Activated naive CD4-positive, alpha-beta T cell treated with anti-CD3 and anti-CD28 coated beads, Interleukin-2, amount 10 ng/mL, durations not matched to agents 7 days and 5 days (primary cell): ENCODE results near the gene CRB1.

Experiments
- CTCF ChIA-PET: fragments of 350-600 bp; sonication (Branson Sonifier 250); formaldehyde crosslinking; loops from one replicate; lab custom pipeline; 2021; ENCODE audit warnings: antibody characterized with exemption; lab: Charles Lee
- DNase-seq: peaks from one replicate; pipeline ENCODE4 v3.0.0-alpha.2; 2020
- H3K27ac Mint-ChIP-seq: one replicate; pipeline ENCODE4 v1.8.0; 2021; ENCODE audit warnings: mild to moderate bottlenecking, moderate library complexity, mixed read lengths
- H3K27me3 Mint-ChIP-seq: one replicate; pipeline ENCODE4 v1.8.0; 2021; ENCODE audit warnings: mild to moderate bottlenecking, mixed read lengths
- H3K36me3 Mint-ChIP-seq: one replicate; pipeline ENCODE4 v1.8.0; 2021; ENCODE audit warnings: mixed read lengths
- H3K4me1 Mint-ChIP-seq: one replicate; pipeline ENCODE4 v1.8.0; 2021; ENCODE audit warnings: mixed read lengths
- H3K4me3 Mint-ChIP-seq: one replicate; pipeline ENCODE4 v1.8.0; 2021; ENCODE audit warnings: mild to moderate bottlenecking, moderate library complexity, mixed read lengths
- H3K9me3 Mint-ChIP-seq: one replicate; pipeline ENCODE4 v1.8.0; 2021; ENCODE audit warnings: mixed read lengths

The CRB1 gene

DNA sequence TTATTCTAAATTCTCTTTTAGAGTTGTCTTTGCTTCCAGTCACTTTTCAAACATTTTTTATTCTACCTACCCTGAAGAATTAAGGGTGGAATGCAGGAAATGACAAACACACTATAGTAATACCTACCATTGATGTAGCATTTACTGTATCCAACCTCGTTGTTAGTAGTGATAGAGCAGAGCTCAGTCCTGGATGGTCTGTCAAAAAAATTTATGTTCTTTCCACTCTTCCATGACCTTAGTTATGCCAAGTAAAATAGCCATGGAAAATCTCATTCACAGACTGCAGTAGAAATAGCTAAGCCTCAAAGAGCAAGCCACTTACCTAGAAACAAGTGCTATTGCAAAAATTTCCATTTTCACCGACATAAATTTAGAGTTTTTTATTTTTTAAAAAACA is 74.6 kb downstream of the CRB1 start:
- Mint-ChIP-seq H3K4me3 (no peak overlapping the region), H3K4me1 (peaks cover 7% of the 10 kb centered on the region), H3K9me3 (no peaks in the 10 kb centered on the region), H3K27me3 (no peaks in the 10 kb centered on the region), H3K27ac (no peak overlapping the region), H3K36me3 (no peaks in the 10 kb centered on the region)
- CTCF ChIA-PET, result no interaction called here
- DNase-seq, result no peak

DNA sequence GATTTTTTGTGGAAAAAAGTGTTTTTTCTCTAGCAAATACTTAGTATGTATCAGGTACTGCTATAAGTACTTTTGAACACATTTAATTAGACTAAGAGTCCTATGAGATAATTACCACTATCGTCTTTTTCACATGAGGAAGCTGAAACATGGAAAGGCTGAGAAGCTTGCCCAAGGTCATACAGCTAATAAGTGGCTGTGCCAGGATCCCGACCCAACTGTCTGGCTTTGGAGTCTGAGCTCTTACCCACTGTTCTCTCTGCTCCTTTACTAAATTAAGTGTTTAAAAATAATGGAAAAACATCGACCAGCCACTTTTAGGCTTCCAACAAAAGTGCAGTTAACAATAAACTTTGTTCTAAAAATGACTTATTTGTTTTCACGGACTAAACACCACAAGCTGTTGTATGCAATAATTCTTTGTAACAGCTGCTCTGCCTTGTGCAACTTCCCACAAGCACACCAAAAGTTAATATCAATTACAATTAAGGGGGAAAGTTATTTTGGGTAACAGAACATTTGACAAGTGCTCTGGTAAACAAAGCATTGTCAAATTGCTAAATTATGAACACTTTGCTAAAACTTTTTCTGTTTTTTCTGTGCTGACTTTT is 75.7 kb downstream of the CRB1 start:
- Mint-ChIP-seq H3K4me3 (no peak overlapping the region), H3K4me1 (peaks cover 7% of the 10 kb centered on the region), H3K27me3 (no peaks in the 10 kb centered on the region), H3K36me3 (no peaks in the 10 kb centered on the region), H3K27ac (no peak overlapping the region), H3K9me3 (no peaks in the 10 kb centered on the region)
- no peak for DNase-seq
- CTCF ChIA-PET, result interaction anchor here (0.5 to 1.8 kb wide), 4 partner anchors 13 to 199 kb away, joined by 3 to 7 read pairs (median 4); no protein-coding TSS in a partner anchor

DNA sequence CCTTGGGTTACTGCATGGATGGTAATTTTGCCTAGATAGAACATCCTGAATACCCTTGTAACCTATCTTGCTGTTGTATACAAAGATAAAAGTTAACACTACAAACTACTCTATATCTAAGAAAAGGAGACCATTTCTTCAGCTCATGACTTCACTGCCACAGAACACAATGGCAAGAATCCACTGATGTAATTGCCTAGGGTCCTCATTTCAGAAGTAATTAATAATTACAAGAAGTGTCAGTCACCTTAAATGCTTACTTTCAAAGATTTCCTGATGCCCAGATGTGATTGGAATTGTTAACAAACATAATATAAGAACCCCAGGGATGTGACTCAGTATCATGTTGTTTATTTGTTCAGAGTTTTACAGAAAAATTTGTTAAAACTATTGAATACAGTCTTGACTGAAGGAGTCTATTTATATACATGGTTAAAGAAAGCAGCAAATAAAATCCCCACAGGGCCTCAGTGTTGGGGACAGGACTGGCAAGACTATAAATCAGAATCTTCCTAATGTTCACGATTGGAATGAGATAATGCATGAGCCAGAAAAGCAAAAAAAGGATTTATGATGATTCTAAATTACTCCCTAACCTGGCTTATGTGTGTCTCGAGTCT is 83.9 kb downstream of the CRB1 start:
- Mint-ChIP-seq H3K4me3 (no peak overlapping the region), H3K9me3 (no peaks in the 10 kb centered on the region), H3K27ac (no peak overlapping the region), H3K36me3 (no peaks in the 10 kb centered on the region), H3K27me3 (no peaks in the 10 kb centered on the region), H3K4me1 (no peaks in the 10 kb centered on the region)
- no peak for DNase-seq
- CTCF ChIA-PET, result no interaction called here

DNA sequence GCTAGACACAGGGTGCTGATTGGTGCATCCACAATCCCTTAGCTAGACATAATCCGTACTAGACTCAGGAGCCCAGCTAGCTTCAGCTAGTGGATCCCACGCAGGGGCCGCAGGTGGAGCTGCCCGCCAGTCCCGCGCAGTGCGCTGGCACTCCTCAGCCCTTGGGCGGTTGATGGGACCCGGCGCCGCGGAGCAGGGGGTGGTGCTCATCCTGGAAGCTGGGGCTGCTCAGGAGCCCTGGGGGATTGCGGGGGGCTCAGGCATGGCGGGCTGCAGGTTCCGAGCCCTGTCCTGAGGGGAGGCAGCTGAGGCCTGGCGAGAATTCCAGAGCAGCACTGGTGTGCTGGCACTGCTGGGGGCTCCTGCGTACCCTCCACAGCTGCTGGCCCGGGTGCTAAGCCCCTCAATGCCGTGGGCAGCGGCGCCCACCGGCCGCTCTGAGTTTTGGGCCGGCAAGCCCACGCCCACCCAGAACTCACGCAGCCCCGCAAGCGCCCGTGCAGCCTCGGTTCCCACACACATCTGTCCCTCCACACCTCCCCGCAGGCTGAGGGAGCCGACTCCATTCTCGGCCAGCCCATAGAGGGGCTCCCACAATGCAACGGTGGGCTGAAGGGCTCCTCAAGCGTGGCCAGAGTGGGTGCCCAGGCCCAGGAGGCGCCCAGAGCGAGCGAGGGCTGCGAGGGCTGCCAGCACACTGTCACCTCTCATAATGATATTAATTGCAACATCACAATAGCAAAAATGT is 87.4 kb downstream of the CRB1 start:
- no peaks in the 10 kb centered on the region for H3K36me3 Mint-ChIP-seq
- no peak overlapping the region for H3K27ac Mint-ChIP-seq
- no peaks in the 10 kb centered on the region for H3K27me3 Mint-ChIP-seq
- H3K4me3 Mint-ChIP-seq, result no peak overlapping the region
- no peak for DNase-seq
- H3K4me1 Mint-ChIP-seq, result no peaks in the 10 kb centered on the region
- CTCF ChIA-PET, result interaction anchor here (0.6 to 2.1 kb wide), 7 partner anchors 8 to 642 kb away, joined by 3 to 25 read pairs (median 7); no protein-coding TSS in a partner anchor
- H3K9me3 Mint-ChIP-seq, result no peaks in the 10 kb centered on the region

DNA sequence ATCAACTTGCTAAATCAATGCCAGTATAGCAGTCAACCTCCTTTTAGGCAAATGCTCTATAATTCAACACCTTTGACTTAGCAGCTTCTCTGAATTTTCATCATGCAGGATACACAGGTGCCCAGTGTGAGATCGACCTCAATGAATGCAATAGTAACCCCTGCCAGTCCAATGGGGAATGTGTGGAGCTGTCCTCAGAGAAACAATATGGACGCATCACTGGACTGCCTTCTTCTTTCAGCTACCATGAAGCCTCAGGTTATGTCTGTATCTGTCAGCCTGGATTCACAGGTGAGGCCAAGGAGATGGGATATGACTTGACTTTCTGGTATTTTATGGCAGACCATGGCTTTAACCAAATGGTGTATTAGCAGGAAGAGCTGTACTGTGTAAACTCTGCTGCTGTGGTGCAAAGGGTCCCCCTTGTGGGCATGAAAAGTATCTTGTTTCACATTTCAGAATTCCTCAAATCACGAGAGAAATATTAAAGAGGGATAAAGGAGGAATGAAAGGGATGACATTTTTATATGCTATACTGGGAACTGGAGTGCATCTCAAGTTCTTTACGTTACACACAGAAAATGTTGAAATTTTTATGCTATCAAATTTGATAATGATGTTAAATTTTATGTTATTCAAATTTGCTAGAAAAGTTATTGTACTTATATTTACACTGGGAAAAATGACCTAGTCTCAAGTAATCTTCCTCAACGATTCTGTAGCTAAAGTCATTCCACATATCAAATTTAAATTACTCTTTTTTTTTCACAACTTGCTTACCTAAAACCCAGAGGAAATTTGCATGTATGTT is 88.9 kb downstream of the CRB1 start:
- DNase-seq, result peak; percentile 50
- CTCF ChIA-PET, result interaction anchor here (0.6 to 2.2 kb wide), 17 partner anchors 9 to 1215 kb away, joined by 3 to 25 read pairs (median 5); no protein-coding TSS in a partner anchor
- H3K9me3 Mint-ChIP-seq, result no peaks in the 10 kb centered on the region
- no peak overlapping the region for H3K4me3 Mint-ChIP-seq
- H3K4me1 Mint-ChIP-seq, result no peaks in the 10 kb centered on the region
- no peak overlapping the region for H3K27ac Mint-ChIP-seq
- no peaks in the 10 kb centered on the region for H3K36me3 Mint-ChIP-seq
- no peaks in the 10 kb centered on the region for H3K27me3 Mint-ChIP-seq

DNA sequence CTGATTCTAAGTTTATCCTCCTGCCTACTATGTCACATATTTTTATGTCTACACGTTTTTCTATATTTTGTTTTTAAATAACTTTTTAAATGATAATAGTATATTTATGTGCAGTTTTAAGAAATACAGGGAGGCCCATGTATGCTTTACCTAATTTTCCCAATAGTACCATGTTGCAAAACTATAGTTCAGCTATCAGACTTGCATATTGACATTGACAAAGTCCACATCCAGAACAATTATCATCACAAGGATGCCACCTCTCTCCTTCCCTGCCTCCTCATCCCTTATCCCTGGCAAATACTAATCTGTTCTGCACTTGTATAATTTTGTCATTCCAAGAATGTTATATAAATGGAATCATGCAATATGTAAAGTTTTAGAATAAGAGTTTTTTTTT is 90.9 kb downstream of the CRB1 start:
- Mint-ChIP-seq H3K27me3 (no peaks in the 10 kb centered on the region), H3K36me3 (no peaks in the 10 kb centered on the region), H3K4me3 (no peak overlapping the region), H3K4me1 (no peaks in the 10 kb centered on the region), H3K9me3 (no peaks in the 10 kb centered on the region), H3K27ac (no peak overlapping the region)
- DNase-seq, result no peak
- CTCF ChIA-PET, result interaction anchor here (1.6 to 1.7 kb wide), 2 partner anchors 33 to 179 kb away, joined by 3 to 7 read pairs; no protein-coding TSS in a partner anchor

DNA sequence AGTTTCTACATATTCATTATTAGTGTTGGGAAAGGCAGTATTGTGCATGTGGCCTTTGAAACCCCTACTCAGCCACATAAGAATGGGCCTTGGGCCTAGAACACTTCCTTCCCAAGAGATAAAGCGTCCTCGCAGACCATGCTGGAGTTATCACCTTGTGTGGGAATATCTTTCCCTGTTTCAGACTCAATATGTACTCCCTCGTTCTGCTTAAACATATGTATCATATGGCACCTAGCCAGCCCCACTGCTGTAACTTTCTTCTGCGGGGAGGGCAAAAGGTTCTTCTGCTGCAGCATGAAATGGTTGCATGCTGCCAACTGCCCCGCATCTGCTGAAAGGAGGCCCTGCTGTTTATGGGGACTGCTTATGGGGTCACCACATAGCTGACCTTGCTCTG is 92.0 kb downstream of the CRB1 start:
- Mint-ChIP-seq H3K4me3 (no peak overlapping the region), H3K27ac (no peak overlapping the region), H3K36me3 (no peaks in the 10 kb centered on the region), H3K9me3 (no peaks in the 10 kb centered on the region), H3K27me3 (no peaks in the 10 kb centered on the region), H3K4me1 (no peaks in the 10 kb centered on the region)
- DNase-seq, result no peak
- CTCF ChIA-PET, result no interaction called here

DNA sequence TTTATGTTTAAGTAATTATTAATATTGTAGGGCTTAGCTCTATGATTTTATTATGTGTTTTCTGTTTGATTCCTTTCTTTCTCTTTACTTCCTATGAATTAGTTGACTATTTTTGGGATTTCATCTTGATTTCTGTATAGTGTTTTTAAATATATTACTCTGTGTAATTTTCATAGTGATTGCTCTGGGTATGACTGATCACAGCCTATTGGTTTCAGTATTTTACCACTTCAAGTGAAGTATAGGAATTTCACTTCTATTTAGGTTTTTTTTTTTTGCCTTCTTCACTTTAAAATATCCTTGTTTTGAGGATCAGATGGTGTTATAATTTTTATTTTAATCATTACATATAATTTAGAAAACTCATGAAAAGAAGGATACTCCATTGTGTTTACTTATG is 94.8 kb downstream of the CRB1 start:
- no peak overlapping the region for H3K27ac Mint-ChIP-seq
- H3K36me3 Mint-ChIP-seq, result no peaks in the 10 kb centered on the region
- H3K9me3 Mint-ChIP-seq, result no peaks in the 10 kb centered on the region
- H3K27me3 Mint-ChIP-seq, result no peaks in the 10 kb centered on the region
- no peaks in the 10 kb centered on the region for H3K4me1 Mint-ChIP-seq
- CTCF ChIA-PET, result no interaction called here
- DNase-seq, result no peak
- no peak overlapping the region for H3K4me3 Mint-ChIP-seq

DNA sequence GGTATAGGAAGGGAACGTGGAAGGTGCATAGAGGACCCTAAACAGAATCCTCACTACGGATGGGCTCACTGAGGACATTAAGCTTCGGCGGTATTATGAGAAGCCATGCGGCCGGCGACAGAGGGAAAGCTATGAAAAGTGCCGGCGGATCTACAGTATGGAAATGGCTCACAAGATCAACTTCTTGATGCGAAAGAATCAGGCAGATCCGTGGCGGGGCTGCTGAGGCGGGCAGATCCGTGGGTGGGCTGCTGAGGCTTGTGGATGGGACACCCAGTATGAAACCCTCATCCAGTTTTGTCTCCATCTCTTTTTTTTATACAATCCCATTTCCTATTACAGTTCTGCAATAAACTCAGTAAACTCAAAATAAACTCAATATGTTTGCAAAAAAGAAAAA is 95.8 kb downstream of the CRB1 start:
- CTCF ChIA-PET, result no interaction called here
- Mint-ChIP-seq H3K9me3 (no peaks in the 10 kb centered on the region), H3K27me3 (no peaks in the 10 kb centered on the region), H3K4me3 (no peak overlapping the region), H3K4me1 (no peaks in the 10 kb centered on the region), H3K27ac (no peak overlapping the region), H3K36me3 (no peaks in the 10 kb centered on the region)
- no peak for DNase-seq

DNA sequence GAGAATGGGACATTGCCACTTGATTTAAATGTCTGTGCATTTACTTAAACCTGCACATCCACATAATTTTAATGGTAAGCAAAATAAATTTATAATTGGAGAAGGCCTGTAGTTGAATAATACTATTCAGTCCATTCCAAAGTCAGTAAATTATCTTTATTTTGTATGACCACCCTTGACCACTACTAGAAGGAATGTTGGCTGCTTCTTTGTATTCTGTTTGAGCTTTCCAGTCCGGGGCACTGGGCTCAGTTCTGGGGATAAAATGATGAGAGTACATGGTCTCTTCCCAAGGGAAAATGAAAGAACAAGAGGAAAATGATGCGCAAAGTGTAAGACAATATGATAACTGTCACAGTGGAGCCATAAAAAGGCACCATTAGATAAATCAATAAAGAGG is 98.9 kb downstream of the CRB1 start:
- no peak overlapping the region for H3K4me3 Mint-ChIP-seq
- no peaks in the 10 kb centered on the region for H3K4me1 Mint-ChIP-seq
- H3K27ac Mint-ChIP-seq, result no peak overlapping the region
- DNase-seq, result no peak
- H3K36me3 Mint-ChIP-seq, result no peaks in the 10 kb centered on the region
- H3K27me3 Mint-ChIP-seq, result no peaks in the 10 kb centered on the region
- CTCF ChIA-PET, result no interaction called here
- no peaks in the 10 kb centered on the region for H3K9me3 Mint-ChIP-seq

DNA sequence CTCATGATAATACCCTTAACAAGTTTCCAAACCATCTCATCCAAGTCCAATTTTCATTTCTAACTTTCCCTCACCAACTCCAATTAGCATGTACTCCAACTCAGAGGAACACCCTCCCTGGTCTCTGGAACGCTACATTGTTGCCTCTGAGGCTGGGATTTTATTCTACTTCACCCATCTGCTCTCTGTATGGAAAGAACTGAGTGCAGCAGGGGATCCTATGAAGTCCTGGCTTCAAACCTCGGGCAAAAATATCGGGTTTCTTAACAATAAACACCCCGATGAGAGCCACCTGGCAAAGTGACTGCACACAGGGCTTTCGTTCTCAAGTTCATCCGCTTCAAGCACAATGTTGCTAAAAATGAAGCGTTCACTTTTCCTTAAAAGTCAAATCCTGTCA is 99.6 kb downstream of the CRB1 start:
- Mint-ChIP-seq H3K4me3 (no peak overlapping the region), H3K27me3 (no peaks in the 10 kb centered on the region), H3K27ac (no peak overlapping the region), H3K9me3 (no peaks in the 10 kb centered on the region), H3K36me3 (no peaks in the 10 kb centered on the region), H3K4me1 (no peaks in the 10 kb centered on the region)
- CTCF ChIA-PET, result no interaction called here
- no peak for DNase-seq

DNA sequence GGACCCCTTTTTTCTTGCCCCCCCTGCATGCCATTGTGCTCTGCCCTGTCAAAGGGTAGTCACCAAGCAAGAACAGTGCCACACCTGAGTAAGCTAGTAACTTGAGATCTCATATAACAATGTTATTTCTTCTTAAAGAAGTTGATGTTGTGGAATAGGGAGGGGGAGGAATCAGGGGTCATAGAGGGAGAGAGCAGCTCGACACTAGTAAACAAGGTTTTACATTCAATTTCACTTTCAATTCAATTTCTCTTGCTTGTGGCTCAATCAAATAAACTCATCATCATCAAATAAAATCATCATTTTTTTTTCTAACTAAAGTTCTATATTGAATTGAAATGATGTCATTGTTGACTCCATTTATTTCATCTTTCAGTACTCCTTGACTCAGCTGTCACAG is 106.4 kb downstream of the CRB1 start:
- DNase-seq, result no peak
- H3K27ac Mint-ChIP-seq, result no peak overlapping the region
- no peak overlapping the region for H3K4me3 Mint-ChIP-seq
- H3K36me3 Mint-ChIP-seq, result no peaks in the 10 kb centered on the region
- H3K27me3 Mint-ChIP-seq, result no peaks in the 10 kb centered on the region
- CTCF ChIA-PET, result no interaction called here
- no peaks in the 10 kb centered on the region for H3K4me1 Mint-ChIP-seq
- H3K9me3 Mint-ChIP-seq, result no peaks in the 10 kb centered on the region

DNA sequence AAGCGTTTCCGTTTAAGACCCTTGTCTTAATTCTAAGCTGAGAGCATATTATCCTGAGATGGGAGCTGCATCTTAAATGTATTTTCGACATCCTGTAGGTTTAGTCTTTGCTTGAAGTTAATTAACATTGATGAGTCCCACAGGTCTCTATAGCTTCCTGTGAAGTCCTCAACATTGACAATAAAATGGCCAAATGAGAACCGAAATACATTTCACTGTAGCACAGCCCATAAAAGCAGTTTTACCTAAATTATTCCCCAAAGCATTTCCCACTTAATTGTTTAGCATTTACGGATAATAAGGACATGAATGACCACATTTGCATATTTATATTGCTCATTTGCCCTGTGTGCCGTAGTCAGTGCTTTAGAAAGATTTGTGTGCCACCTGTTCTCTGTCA is 116.4 kb downstream of the CRB1 start:
- CTCF ChIA-PET, result interaction anchor here (1.0 to 1.5 kb wide), 3 partner anchors 16 to 204 kb away, joined by 3 to 4 read pairs (median 4); no protein-coding TSS in a partner anchor
- DNase-seq, result no peak

DNA sequence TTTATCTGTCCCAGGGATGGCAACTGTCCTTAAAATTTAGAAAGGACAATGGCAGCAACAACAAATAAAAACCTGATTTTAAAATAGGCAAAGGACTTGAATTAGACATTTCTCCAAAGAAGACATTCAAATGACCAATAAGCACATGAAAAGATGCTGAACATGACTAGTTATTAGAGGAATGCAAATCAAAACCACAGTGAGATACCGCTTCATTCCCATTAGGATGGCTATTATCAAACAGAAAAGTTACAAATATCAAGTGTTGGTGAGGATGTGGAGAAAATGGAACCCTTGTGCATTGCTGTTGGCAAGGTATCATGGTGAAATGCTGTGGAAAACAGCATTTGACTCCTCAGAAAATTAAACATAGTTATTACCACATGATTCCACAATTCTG is 120.7 kb downstream of the CRB1 start:
- Mint-ChIP-seq H3K36me3 (no peaks in the 10 kb centered on the region), H3K9me3 (no peaks in the 10 kb centered on the region), H3K27me3 (no peaks in the 10 kb centered on the region), H3K4me3 (no peak overlapping the region), H3K4me1 (peaks cover 26% of the 10 kb centered on the region), H3K27ac (no peak overlapping the region)
- CTCF ChIA-PET, result no interaction called here
- no peak for DNase-seq

More for the DNA sequence above, 116.4 kb downstream of the CRB1 start:
- Mint-ChIP-seq H3K27me3 (no peaks in the 10 kb centered on the region), H3K27ac (no peak overlapping the region), H3K4me3 (no peak overlapping the region), H3K36me3 (no peaks in the 10 kb centered on the region), H3K4me1 (no peaks in the 10 kb centered on the region), H3K9me3 (no peaks in the 10 kb centered on the region)
